H9 (cell line): ENCODE data around the gene ALX3. TPM values are rescaled to one million over a fixed set of nuclear protein-coding genes. Genes with fewer than 3 reads are reported as not detected.

Experiments used
- DNase-seq: peaks from one replicate; pipeline ENCODE4 v3.0.0-alpha.2; 2017
- H2AFZ ChIP-seq: one replicate; pipeline ENCODE4 v1.6.1; 2013; ENCODE audit warnings: mild to moderate bottlenecking, low read length, control low read depth, moderate library complexity
- H2AK5ac ChIP-seq: 2 replicates; pipeline ENCODE4 v1.6.1; 2013; ENCODE audit warnings: low read length, control low read depth, mixed read lengths; ENCODE audit not compliant: insufficient read length
- H2BK120ac ChIP-seq: one replicate; pipeline ENCODE4 v1.6.1; 2013; ENCODE audit warnings: low read depth, mild to moderate bottlenecking, low read length, control low read depth, inconsistent platforms; ENCODE audit not compliant: poor library complexity, severe bottlenecking
- H2BK12ac ChIP-seq: 2 replicates; pipeline ENCODE4 v1.6.1; 2013; ENCODE audit warnings: low read length, control low read depth, mixed read lengths, low read depth; ENCODE audit not compliant: insufficient read length
- H2BK15ac ChIP-seq: 2 replicates; pipeline ENCODE4 v1.6.1; 2013; ENCODE audit warnings: low read depth, low read length, control low read depth
- H2BK20ac ChIP-seq: one replicate; pipeline ENCODE4 v1.6.1; 2013; ENCODE audit warnings: low read depth, mild to moderate bottlenecking, low read length, control low read depth, inconsistent platforms; ENCODE audit not compliant: poor library complexity, severe bottlenecking
- H2BK5ac ChIP-seq: 2 replicates; pipeline ENCODE4 v1.6.1; 2013; ENCODE audit warnings: low read length, control low read depth, mixed read lengths; ENCODE audit not compliant: insufficient read length
- H3K14ac ChIP-seq: 2 replicates; pipeline ENCODE4 v1.6.1; 2013; ENCODE audit warnings: low read length, control low read depth; ENCODE audit not compliant: insufficient read depth
- H3K18ac ChIP-seq: 2 replicates; pipeline ENCODE4 v1.6.1; 2013; ENCODE audit warnings: low read depth, mild to moderate bottlenecking, mixed read lengths, low read length, control low read depth; ENCODE audit not compliant: insufficient read length
- H3K23ac ChIP-seq: 2 replicates; pipeline ENCODE4 v1.6.1; 2013; ENCODE audit warnings: low read length, control low read depth, mixed read lengths, low read depth; ENCODE audit not compliant: insufficient read length
- H3K23me2 ChIP-seq: 2 replicates; pipeline ENCODE4 v1.6.1; 2013; ENCODE audit warnings: low read depth, mild to moderate bottlenecking, mixed read lengths, low read length, control low read depth; ENCODE audit not compliant: insufficient read length, poor library complexity, severe bottlenecking
- H3K27ac ChIP-seq: 2 replicates; pipeline ENCODE4 v1.5.1; 2013; ENCODE audit warnings: low read length, control low read depth, mixed read lengths, low read depth; ENCODE audit not compliant: insufficient read length
- H3K27me3 ChIP-seq: 2 replicates; pipeline ENCODE4 v1.6.1; 2013; ENCODE audit warnings: low read length, control low read depth, inconsistent platforms; ENCODE audit not compliant: insufficient read depth
- H3K4ac ChIP-seq: 2 replicates; pipeline ENCODE4 v1.6.1; 2013; ENCODE audit warnings: low read depth, mild to moderate bottlenecking, control low read depth, inconsistent platforms, low read length, moderate library complexity
- H3K4me1 ChIP-seq: 2 replicates; pipeline ENCODE4 v1.6.1; 2013; ENCODE audit warnings: low read length, control low read depth, inconsistent platforms; ENCODE audit not compliant: insufficient read depth
- H3K4me2 ChIP-seq: 2 replicates; pipeline ENCODE4 v1.6.1; 2013; ENCODE audit warnings: low read length, control low read depth, mixed read lengths; ENCODE audit not compliant: insufficient read length, insufficient read depth
- H3K56ac ChIP-seq: 2 replicates; pipeline ENCODE4 v1.6.1; 2013; ENCODE audit warnings: low read depth, mild to moderate bottlenecking, mixed read lengths, low read length, control low read depth; ENCODE audit not compliant: insufficient read length
- H3K79me1 ChIP-seq: 2 replicates; pipeline ENCODE4 v1.6.1; 2013; ENCODE audit warnings: low read depth, mild to moderate bottlenecking, moderate library complexity, low read length, control low read depth, inconsistent platforms; ENCODE audit not compliant: insufficient read depth, poor library complexity, severe bottlenecking
- H3K79me2 ChIP-seq: 2 replicates; pipeline ENCODE4 v1.6.1; 2013; ENCODE audit warnings: low read length, control low read depth, inconsistent platforms; ENCODE audit not compliant: insufficient read depth
- H3K9ac ChIP-seq: 2 replicates; pipeline ENCODE4 v1.6.1; 2013; ENCODE audit warnings: low read length, control low read depth, mixed read lengths; ENCODE audit not compliant: insufficient read length; ENCODE audit errors: extremely low read depth
- H3K9me3 ChIP-seq: one replicate; pipeline ENCODE4 v1.6.1; 2013; ENCODE audit warnings: low read depth, low read length, inconsistent platforms; ENCODE audit not compliant: control insufficient read depth
- H3T11ph ChIP-seq: one replicate; pipeline ENCODE4 v1.6.1; 2013; ENCODE audit warnings: mild to moderate bottlenecking, low read length, control low read depth, inconsistent platforms
- H4K20me1 ChIP-seq: one replicate; pipeline ENCODE4 v1.6.1; 2013; ENCODE audit not compliant: control insufficient read depth, insufficient read length, insufficient read depth
- H4K5ac ChIP-seq: 2 replicates; pipeline ENCODE4 v1.6.1; 2013; ENCODE audit warnings: low read depth, mild to moderate bottlenecking, mixed read lengths, low read length, control low read depth; ENCODE audit not compliant: insufficient read length
- H4K8ac ChIP-seq: replicated peaks from 2 replicates; pipeline ENCODE4 v1.6.1; 2013; ENCODE audit warnings: low read length, control low read depth, mixed read lengths, low read depth; ENCODE audit not compliant: insufficient read length
- H4K91ac ChIP-seq: 2 replicates; pipeline ENCODE4 v1.6.1; 2013; ENCODE audit warnings: low read depth, mild to moderate bottlenecking, moderate library complexity, mixed read lengths, low read length, control low read depth; ENCODE audit not compliant: insufficient read length
- H3K27ac Mint-ChIP-seq, 3 experiments: 2 replicates in 2 of 3; 3 replicates in 1 of 3; pipeline ENCODE4 v1.8.0; 2020 to 2021; ENCODE audit warnings: mixed read lengths in 3 of 3, mild to moderate bottlenecking in 1 of 3, moderate library complexity in 1 of 3
- H3K27me3 Mint-ChIP-seq: 2 replicates; pipeline ENCODE4 v1.8.0; 2021; ENCODE audit warnings: low read depth, mild to moderate bottlenecking, moderate library complexity, mixed read lengths
- H3K36me3 Mint-ChIP-seq, 3 experiments: 2 replicates in 2 of 3; 3 replicates in 1 of 3; pipeline ENCODE4 v1.8.0; 2020 to 2021; ENCODE audit warnings: low read depth in 3 of 3, mixed read lengths in 3 of 3; ENCODE audit not compliant: insufficient read depth in 1 of 3
- H3K4me1 Mint-ChIP-seq, 2 experiments: 2 replicates each; pipeline ENCODE4 v1.8.0; 2020; ENCODE audit warnings: mixed read lengths in 2 of 2
- H3K4me3 Mint-ChIP-seq, 2 experiments: 2 replicates in 1 of 2; 3 replicates in 1 of 2; pipeline ENCODE4 v1.8.0; 2020 to 2021; ENCODE audit warnings: mild to moderate bottlenecking in 2 of 2, mixed read lengths in 2 of 2, moderate library complexity in 1 of 2
- H3K9me3 Mint-ChIP-seq, 2 experiments: 2 replicates in 1 of 2; 3 replicates in 1 of 2; pipeline ENCODE4 v1.8.0; 2020; ENCODE audit warnings: mild to moderate bottlenecking in 2 of 2, mixed read lengths in 2 of 2, moderate library complexity in 1 of 2
- CTCF ChIP-seq: fragments of 200-600 bp; sonication (generic); conservative IDR thresholded peaks from 3 replicates; pipeline ENCODE4 v1.8.0; 2021; ENCODE audit warnings: antibody characterized with exemption, mild to moderate bottlenecking
- WGBS: extraction: QIAGEN DNeasy Blood & Tissue Kit; methylation state at CpG from one replicate; pipeline ENCODE4 v1.1.7; 2013; ENCODE audit warnings: missing lambda C conversion rate, low lambda C conversion rate, mixed read lengths; ENCODE audit not compliant: insufficient read length; ENCODE audit errors: extremely low coverage; 5-methylcytosine and 5-hydroxymethylcytosine counted together
- total RNA-seq: library from RNA; stranded (reverse); gene quantifications from 2 replicates; pipeline ENCODE4 v1.2.1, GENCODE V29; 2021

ALX3 gene
- total RNA-seq, 1 experiment from 2014 or later: not detected

DNA sequence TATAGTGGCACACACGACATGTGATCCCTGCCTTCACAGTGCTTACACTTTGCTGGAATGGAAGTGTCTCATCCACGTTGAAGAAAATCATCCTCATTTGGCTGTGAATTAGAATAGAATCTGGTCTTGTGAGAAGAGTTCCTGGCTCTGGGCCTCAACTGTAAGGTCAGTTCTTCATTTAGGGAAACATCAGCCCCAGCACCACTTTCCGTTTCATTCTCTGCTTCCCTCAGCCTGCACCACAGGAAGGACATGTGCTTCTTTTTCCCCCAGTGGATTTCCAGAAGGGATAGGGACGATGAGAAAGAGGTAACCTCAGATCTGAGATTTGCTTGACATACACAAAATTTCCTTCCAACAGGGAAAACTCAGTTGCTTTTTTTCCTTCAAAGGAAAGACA is 3.7 kb upstream of the ALX3 start:
- H3K4me1 ChIP-seq: no peaks in the 10 kb centered on the region; the same call in 1 of the 2 replicates
- H2BK20ac ChIP-seq: no peak overlapping the region
- H2AFZ ChIP-seq: no peak overlapping the region
- TF ChIP-seq CTCF: no peak
- H2AK5ac ChIP-seq: no peak overlapping the region
- no peak overlapping the region for H2BK120ac ChIP-seq
- H4K20me1 ChIP-seq: no peaks in the 10 kb centered on the region
- H3K56ac ChIP-seq: no peak overlapping the region
- no peak overlapping the region for H2BK5ac ChIP-seq
- H3K14ac ChIP-seq: no peak overlapping the region
- H4K5ac ChIP-seq: no peak overlapping the region
- H2BK12ac ChIP-seq: no peak overlapping the region
- no peak overlapping the region for H3K23ac ChIP-seq
- no peak for DNase-seq
- H4K8ac ChIP-seq: no peak overlapping the region
- Mint-ChIP-seq H3K9me3 (no peaks in the 10 kb centered on the region; a peak in 1 of 5 replicates), H3K27ac (no peak overlapping the region), H3K4me3 (no peak overlapping the region), H3K36me3 (no peaks in the 10 kb centered on the region), H3K4me1 (peaks cover 0 to 10% of the 10 kb centered on the region in 2 experiments; a peak in 2 of 4 replicates), H3K27me3 (peaks cover 97% of the 10 kb centered on the region)
- no peak overlapping the region for H3K27ac ChIP-seq
- no CpG with 5 or more reads among the region's 4 CpGs for WGBS
- no peaks in the 10 kb centered on the region for H3K9me3 ChIP-seq
- H3K18ac ChIP-seq: no peak overlapping the region
- H3T11ph ChIP-seq: no peak overlapping the region
- H3K27me3 ChIP-seq: peaks cover 44% of the 10 kb centered on the region
- H2BK15ac ChIP-seq: no peak overlapping the region
- H4K91ac ChIP-seq: no peak overlapping the region
- no peaks in the 10 kb centered on the region for H3K79me2 ChIP-seq
- H3K23me2 ChIP-seq: peaks cover 7% of the 10 kb centered on the region
- no peak overlapping the region for H3K4ac ChIP-seq
- H3K9ac ChIP-seq: no peak overlapping the region
- H3K4me2 ChIP-seq: no peak overlapping the region
- H3K79me1 ChIP-seq: no peaks in the 10 kb centered on the region
